Vagina (tissue), 2 donors: ENCODE data around the gene EDARADD. TPM values are rescaled to one million over a fixed set of nuclear protein-coding genes. Genes with fewer than 3 reads are reported as not detected.

Source experiments
- DNase-seq, 2 donors: peaks; one replicate each; pipeline ENCODE4 v3.0.0-alpha.2; 2017; ENCODE audit errors: extremely low spot score in 2 of 2
- H3K27ac ChIP-seq: fragments of 200-600 bp; sonication (generic); one replicate; pipeline ENCODE4 v1.5.1; 2019
- H3K27me3 ChIP-seq: fragments of 200-600 bp; sonication (generic); one replicate; pipeline ENCODE4 v1.5.1; 2019
- H3K36me3 ChIP-seq, 2 donors: fragments of 200-600 bp; sonication (generic); one replicate each; pipeline ENCODE4 v1.5.1; 2017 to 2019
- H3K4me1 ChIP-seq: fragments of 200-600 bp; sonication (generic); one replicate; pipeline ENCODE4 v1.5.1; 2019
- H3K4me3 ChIP-seq, 2 donors: fragments of 200-600 bp; sonication (generic); 1 replicate in 1 of 2; 2 replicates in 1 of 2; pipeline ENCODE4 v1.5.1; 2016 to 2019
- H3K9me3 ChIP-seq: fragments of 200-600 bp; sonication (generic); one replicate; pipeline ENCODE4 v1.5.1; 2019
- CTCF ChIP-seq, 3 experiments: fragments of 450-650 bp in 2 of 3; fragments of 200-600 bp in 1 of 3; sonication (generic) in 1 of 3; IDR thresholded peaks; one replicate each; pipeline ENCODE4 v1.5.1; 2017 to 2019; ENCODE audit warnings: antibody characterized with exemption in 3 of 3, mild to moderate bottlenecking in 2 of 3, moderate library complexity in 2 of 3
- POLR2A ChIP-seq, 2 donors: fragments of 450-650 bp; IDR thresholded peaks; one replicate each; pipeline ENCODE4 v1.6.1; 2017; ENCODE audit warnings: antibody characterized with exemption in 2 of 2, mild to moderate bottlenecking in 2 of 2, moderate library complexity in 2 of 2
- POLR2AphosphoS5 ChIP-seq, 2 donors: sonication (generic); formaldehyde crosslinking; IDR thresholded peaks; one replicate each; pipeline ENCODE4 v1.9.0; 2017; ENCODE audit warnings: antibody characterized with exemption in 2 of 2, mild to moderate bottlenecking in 2 of 2, low read depth in 1 of 2; ENCODE audit not compliant: insufficient read depth in 1 of 2
- intact Hi-C: fragments of 100-400 bp; cut with DNase I; formaldehyde crosslinking; loops from one replicate; pipeline ENCODE4 v1.15.1; 2023
- total RNA-seq: library from RNA; depleted of rRNA; stranded (reverse); fragments of >200 nt; gene quantifications from one replicate; pipeline ENCODE4 v1.2.3, GENCODE V29; 2016

The EDARADD gene
- total RNA-seq, 1 donor from 2014 or later, result 1.2 TPM

- H3K36me3 ChIP-seq, result no peaks in the 10 kb centered on the region
- H3K27me3 ChIP-seq, result no peaks in the 10 kb centered on the region
- intact Hi-C loops, result no loop called here
- H3K4me1 ChIP-seq, result no peaks in the 10 kb centered on the region
- no peaks in the 10 kb centered on the region for H3K9me3 ChIP-seq
- no peak overlapping the region for H3K4me3 ChIP-seq
- DNase-seq, result no peak
- H3K27ac ChIP-seq, result no peak overlapping the region
- TF ChIP-seq CTCF (IDR thresholded peaks at IDR 0.05), result no peak
- TF ChIP-seq POLR2A (IDR thresholded peaks at IDR 0.05), result no peak
- no peak for TF ChIP-seq POLR2AphosphoS5 (IDR thresholded peaks at IDR 0.05; ENCODE audit: insufficient read depth in 1 of 2, low read depth in 1 of 2)
Observed at GRCh38 chr1:236416165-236416564, 22.1 kb downstream of the EDARADD start.

GRCh38 chr1:236417336-236417735 lies 23.2 kb downstream of the EDARADD start:
- no peaks in the 10 kb centered on the region for H3K36me3 ChIP-seq
- no peak for DNase-seq
- no peak overlapping the region for H3K27ac ChIP-seq
- H3K4me3 ChIP-seq, result no peak overlapping the region
- no peaks in the 10 kb centered on the region for H3K9me3 ChIP-seq
- intact Hi-C loops, result no loop called here
- TF ChIP-seq POLR2A (IDR thresholded peaks at IDR 0.05) (no peak), CTCF (IDR thresholded peaks at IDR 0.05) (no peak), POLR2AphosphoS5 (IDR thresholded peaks at IDR 0.05; ENCODE audit: insufficient read depth in 1 of 2, low read depth in 1 of 2) (no peak)
- no peaks in the 10 kb centered on the region for H3K4me1 ChIP-seq
- H3K27me3 ChIP-seq, result no peaks in the 10 kb centered on the region

- Histone ChIP-seq H3K36me3 (no peaks in the 10 kb centered on the region), H3K4me3 (no peak overlapping the region), H3K27ac (no peak overlapping the region), H3K27me3 (no peaks in the 10 kb centered on the region), H3K9me3 (no peaks in the 10 kb centered on the region), H3K4me1 (no peaks in the 10 kb centered on the region)
- intact Hi-C loops, result no loop called here
- TF ChIP-seq POLR2AphosphoS5 (IDR thresholded peaks at IDR 0.05; ENCODE audit: insufficient read depth in 1 of 2, low read depth in 1 of 2) (no peak), POLR2A (IDR thresholded peaks at IDR 0.05) (no peak), CTCF (IDR thresholded peaks at IDR 0.05) (no peak)
- no peak for DNase-seq
Observed at GRCh38 chr1:236419502-236419901, 25.4 kb downstream of the EDARADD start.

- Histone ChIP-seq H3K27me3 (no peaks in the 10 kb centered on the region), H3K4me3 (no peak overlapping the region), H3K36me3 (no peaks in the 10 kb centered on the region), H3K4me1 (no peaks in the 10 kb centered on the region), H3K27ac (no peak overlapping the region), H3K9me3 (no peaks in the 10 kb centered on the region)
- intact Hi-C loops, result no loop called here
- DNase-seq, result no peak
- TF ChIP-seq POLR2A (IDR thresholded peaks at IDR 0.05) (no peak), CTCF (IDR thresholded peaks at IDR 0.05) (no peak), POLR2AphosphoS5 (IDR thresholded peaks at IDR 0.05; ENCODE audit: insufficient read depth in 1 of 2, low read depth in 1 of 2) (no peak)
Observed at GRCh38 chr1:236421022-236421421, 26.9 kb downstream of the EDARADD start.

- intact Hi-C loops, result no loop called here
- Histone ChIP-seq H3K36me3 (no peaks in the 10 kb centered on the region), H3K27ac (no peak overlapping the region), H3K4me1 (no peaks in the 10 kb centered on the region), H3K4me3 (no peak overlapping the region), H3K27me3 (no peaks in the 10 kb centered on the region), H3K9me3 (no peaks in the 10 kb centered on the region)
- no peak for DNase-seq
- no peak for TF ChIP-seq POLR2AphosphoS5 (IDR thresholded peaks at IDR 0.05; ENCODE audit: insufficient read depth in 1 of 2, low read depth in 1 of 2)
- TF ChIP-seq POLR2A (IDR thresholded peaks at IDR 0.05), result no peak
- TF ChIP-seq CTCF (IDR thresholded peaks at IDR 0.05), result no peak
Observed at GRCh38 chr1:236421850-236422516, 27.9 kb downstream of the EDARADD start.
